NCI-H146 treated with DMSO at 0.1 percent for 48 hours (cell line): ENCODE measurements around the gene SLC5A2.

Source experiments
- DNase-seq: peaks from one replicate; lab custom pipeline; 2025; ENCODE audit not compliant: unreplicated experiment; lab: John Stamatoyannopoulos, UW

SLC5A2 gene

DNA sequence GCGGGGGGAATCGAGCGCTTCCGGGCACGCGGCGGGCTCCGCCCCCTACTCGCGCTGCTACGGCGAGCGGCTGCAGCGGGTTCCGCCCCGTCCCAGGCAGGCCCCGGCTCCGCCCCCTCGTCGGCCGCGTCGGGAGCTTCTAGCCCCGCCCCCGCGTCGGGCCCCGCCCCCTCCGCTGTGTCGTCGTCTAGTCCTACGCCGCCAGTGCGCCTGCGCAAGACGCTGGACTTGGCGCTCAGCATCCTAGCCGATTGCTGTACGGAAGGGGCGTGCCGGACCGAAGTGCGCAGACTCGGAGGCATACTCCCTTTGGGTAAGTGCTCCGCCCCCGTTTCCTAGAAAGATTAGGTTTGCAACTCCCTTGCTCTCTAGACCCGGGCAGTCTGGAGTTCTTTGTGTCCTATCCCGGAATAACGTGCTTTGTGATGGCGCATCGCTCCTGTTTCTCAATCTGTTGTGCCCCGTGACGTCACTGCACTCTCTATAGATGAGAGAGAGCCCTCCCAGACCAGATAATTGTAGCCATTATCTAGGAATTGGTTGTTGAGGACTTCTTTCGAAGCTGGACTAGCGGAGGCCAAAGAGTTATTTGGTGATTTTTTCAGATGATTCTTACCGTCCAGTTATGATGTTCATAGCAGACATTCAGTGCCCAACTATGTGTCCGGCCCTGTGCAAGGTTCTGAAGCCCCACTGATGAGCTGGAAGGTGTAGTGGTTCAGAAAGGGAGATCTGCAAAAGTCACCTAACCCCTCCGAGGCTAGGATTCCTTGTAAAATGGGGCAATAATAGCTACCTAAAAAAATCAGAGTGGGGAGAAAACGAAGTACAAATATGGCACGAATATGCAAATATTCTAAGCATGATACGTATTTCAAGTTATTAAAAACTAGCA, 23.0 kb upstream of the SLC5A2 start:
- peak; percentile 98 for DNase-seq

DNA sequence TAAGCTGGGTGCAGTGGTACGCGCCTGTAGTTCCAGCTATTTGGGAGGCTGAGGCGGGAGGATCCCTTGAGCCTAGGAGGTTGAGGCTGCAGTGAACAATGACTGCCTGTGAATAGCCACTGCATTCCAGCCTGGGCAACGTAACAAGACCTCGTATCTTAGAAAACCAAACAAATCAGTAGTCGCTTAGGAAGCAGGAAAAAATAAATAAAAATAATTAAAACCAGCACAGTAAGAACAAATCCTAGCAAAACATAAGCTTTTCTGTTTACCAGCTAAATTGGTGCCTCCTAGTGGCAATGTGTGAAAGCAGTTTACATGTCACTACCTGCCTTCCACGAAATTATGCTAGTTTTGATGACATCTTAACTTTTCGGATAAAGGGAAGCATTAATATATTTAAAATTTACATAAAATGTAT, 22.3 kb upstream of the SLC5A2 start:
- no peak for DNase-seq

DNA sequence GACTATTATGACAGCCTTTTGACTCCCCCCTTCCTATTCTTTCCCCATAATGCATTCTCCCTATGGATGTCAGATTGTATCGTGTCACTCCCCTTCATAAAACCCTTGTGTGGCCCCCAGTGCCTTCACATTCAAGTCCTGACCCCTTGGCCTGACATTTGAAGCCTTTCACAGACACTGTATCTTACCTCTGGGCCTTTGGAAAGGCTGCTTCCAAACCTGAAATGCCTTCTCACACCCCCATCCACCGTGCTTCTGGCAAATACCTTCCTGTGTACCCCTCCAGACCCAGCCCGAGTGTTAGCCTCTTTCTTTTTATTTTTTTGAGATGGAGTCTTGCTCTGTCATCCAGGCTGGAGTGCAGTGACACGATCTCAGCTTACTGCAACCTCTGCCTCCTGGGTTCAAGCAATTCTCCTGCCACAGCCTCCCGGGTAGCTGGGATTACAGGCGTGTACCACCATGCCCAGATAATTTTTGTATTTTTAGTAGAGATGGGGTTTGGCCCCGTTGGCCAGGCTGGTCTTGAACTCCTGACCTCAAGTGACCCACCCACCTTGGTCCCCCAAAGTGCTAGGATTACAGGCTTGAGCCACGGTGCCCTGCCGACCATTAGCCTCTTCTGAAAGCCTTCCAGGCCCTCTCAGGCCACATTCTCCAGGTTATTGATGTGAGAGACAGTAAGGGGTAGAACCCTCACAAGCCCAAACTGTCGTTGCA, 21.6 kb upstream of the SLC5A2 start:
- DNase-seq = no peak

DNA sequence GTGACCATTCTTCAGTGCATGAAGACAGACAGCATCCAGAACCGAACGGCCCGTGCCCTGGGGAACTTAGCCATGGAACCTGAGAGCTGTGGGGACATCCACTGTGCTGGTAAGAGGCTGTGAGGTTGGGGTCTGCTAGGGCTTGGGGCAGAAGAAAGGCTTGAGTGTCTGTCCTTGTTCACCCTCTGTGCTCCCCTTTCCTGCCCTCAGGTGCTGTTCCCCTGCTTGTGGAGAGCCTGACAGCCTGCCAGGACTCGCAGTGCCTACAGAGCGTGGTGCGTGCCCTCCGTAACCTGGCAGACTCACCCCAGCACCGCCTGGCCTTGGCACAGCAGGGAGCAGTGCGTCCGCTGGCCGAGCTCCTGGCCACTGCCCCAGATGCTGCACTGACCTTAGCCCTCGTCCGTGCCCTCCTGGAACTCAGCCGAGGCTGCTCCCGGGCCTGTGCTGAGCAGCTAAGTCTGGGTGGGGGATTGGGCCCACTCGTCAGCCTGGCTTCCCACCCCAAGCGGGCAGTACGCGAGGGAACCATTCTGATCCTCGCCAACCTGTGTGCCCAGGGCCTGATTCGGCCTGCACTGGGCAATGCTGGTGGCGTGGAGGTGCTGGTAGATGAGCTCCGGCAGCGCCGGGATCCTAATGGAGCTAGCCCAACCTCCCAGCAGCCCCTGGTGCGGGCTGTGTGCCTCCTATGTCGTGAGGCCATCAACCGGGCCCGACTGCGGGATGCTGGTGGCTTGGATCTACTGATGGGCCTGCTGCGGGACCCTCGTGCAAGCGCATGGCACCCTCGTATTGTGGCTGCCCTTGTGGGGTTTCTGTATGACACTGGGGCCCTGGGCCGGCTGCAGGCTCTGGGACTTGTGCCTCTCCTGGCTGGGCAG, 20.8 kb upstream of the SLC5A2 start:
- DNase-seq = no peak

DNA sequence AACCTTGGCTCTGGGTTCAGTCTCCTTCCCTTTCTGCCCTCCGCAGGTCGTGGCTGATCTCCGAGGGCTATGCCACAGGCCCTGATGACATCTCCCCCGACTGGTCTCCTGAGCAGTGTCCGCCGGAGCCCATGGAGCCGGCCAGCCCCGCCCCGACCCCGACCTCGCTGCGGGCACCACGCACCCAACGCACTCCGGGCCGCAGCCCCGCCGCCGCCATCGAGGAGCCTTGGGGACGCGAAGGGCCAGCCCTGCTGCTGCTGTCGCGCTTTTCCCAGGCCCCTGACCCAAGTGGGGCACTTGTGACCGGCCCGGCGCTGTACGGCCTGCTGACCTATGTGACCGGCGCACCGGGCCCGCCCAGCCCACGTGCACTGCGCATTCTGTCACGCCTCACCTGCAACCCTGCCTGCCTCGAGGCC, 18.6 kb upstream of the SLC5A2 start:
- DNase-seq = no peak

DNA sequence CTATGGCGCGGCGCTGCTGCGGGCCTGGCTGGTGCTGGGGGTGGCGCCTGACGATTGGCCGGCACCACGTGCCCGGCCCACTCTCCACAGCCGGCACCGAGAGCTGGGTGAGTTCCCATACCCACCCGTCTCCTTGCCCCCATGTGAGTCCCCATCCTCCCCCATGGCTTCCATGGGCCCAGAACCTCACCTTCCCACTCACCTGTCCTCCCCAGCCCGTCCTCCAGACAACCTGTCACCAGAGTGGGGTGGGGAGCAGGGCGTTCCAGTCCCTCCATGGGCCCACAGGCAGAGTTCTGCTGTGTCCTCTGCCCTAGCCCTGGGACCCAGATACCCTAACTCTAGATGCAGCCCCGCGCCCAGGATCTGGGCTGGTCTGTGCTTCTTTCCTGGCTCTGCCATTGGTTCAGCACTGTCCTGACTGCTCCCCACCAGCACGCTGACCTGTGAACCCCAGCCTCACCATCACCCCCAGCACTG, 18.1 kb upstream of the SLC5A2 start:
- no peak for DNase-seq

DNA sequence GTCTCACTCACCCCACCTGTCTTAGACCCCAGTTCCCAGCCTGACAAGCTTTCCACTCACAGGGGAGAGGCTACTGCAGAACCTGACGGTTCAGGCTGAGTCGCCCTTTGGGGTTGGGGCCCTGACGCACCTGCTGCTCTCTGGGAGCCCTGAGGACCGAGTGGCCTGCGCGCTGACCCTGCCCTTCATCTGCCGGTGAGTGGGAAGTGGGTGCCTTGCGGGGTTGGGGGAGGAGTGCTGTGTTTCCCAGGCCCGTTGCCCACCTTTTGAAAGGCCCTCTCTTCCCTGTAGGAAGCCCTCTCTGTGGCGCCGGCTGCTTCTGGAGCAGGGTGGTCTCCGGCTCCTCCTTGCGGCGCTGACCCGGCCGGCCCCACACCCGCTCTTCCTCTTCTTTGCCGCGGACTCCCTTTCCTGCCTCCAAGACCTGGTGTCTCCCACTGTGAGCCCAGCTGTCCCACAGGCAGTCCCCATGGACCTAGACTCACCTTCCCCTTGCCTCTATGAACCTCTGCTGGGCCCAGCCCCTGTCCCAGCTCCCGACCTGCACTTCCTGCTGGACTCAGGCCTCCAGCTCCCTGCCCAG, 17.0 kb upstream of the SLC5A2 start:
- DNase-seq = no peak

DNA sequence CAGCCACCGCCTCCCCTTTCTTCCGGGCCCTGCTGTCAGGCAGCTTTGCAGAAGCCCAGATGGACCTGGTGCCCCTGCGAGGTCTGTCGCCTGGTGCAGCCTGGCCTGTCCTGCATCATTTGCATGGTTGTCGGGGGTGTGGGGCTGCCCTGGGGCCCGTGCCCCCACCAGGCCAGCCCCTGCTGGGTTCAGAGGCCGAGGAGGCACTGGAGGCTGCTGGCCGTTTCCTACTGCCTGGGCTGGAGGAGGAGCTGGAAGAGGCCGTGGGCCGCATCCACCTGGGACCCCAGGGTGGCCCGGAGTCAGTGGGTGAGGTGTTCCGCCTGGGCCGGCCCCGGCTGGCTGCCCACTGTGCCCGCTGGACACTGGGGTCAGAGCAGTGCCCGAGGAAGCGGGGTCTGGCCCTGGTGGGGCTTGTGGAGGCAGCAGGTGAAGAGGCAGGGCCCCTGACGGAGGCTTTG, 16.5 kb upstream of the SLC5A2 start:
- DNase-seq = no peak

DNA sequence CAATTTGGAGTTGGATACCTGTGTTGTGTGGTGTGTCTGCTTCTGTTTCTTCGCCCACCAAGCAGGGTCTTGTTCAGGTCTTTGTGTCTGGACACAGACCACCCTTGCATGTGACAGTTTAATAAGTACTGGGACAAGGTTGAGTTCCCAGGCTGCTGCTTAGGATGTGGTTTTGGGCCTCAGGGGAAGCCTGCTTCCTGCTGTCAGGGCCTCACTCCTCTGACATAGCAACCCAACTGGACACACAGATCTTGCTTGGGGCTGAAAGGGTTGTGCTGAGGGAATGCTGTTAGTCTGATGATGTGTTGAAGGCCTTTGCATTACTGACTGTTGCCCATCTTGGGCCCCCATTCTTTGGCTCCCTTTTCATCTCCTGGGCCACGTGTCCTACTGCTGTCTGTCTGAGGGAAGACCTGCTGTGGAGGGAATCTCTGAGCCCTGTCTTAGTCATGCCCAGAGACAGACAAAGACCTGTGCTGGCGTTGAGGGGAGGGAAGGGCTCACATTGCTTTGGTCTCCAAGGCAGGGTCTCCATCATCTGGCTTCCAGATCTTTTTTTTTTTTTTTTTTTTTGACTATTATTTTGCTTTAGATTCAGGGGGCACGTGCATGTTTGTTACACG, 15.7 kb upstream of the SLC5A2 start:
- DNase-seq = no peak

DNA sequence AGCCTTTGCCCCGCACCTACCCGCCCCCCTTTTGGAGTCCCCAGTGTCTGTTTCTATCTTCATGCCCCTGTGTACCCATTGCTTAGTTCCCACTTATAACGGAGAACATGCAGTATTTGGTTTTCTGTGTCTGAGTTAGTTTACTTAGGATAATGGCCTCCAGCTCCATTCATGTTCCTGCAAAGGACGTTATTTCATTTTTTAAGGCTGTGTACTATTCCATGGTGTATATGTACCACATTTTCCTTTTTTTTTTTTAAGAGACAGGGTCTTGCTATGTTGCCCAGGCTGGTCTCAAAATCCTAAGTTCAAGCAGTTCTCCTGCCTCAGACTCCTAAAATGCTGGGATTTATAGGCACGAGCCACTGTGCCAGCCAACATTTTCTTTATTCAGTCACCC, 15.1 kb upstream of the SLC5A2 start:
- no peak for DNase-seq

DNA sequence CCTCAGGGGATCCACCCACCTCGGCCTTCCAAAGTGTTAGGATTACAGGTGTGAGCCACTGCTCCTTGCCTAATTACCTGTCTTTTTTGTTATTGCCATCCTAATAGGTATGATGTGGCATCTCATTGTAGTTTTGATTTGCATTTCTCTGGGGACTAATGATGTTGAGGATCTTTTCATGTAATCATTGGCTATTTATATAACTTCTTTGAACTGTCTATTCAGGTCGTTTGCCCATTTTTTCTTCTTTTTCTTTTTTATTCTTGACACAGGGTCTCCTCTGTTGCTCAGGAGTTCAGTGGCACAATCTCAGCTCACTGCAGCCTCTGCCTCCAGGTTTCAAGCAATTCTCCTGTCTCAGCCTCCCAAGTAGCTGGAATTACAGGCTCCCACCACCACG, 12.3 kb upstream of the SLC5A2 start:
- no peak for DNase-seq

DNA sequence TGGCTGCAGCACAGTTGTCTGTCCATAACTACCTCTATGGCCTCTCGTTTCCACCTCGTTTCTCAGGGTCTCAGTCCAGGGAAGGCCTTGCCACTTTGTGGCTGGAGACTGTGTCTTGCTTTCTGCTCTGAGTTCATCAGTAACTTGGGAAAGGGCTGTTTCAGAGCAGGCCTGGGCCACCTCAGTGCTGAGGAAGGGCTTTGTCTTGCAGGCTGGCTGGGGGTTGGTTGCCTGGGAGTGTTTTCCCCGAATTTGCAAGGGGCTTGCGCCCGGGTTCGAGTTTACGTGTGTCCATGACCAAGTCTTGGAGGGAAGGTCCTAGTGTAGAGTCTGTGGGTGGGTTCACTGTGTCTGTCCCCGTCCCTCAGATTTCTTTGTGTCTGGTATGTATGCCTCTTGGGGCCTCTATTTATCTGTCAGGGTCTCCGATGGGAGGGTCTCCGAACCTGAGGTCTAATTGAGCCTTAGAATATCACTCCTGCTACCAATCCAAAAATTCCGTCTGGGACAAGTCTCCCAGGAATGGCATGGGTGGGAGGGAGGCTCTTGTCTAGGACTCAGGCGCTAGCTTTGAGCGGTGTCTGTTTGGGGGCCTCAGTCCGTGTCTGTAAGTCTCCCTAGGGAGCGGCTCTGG, 11.6 kb upstream of the SLC5A2 start:
- no peak for DNase-seq

DNA sequence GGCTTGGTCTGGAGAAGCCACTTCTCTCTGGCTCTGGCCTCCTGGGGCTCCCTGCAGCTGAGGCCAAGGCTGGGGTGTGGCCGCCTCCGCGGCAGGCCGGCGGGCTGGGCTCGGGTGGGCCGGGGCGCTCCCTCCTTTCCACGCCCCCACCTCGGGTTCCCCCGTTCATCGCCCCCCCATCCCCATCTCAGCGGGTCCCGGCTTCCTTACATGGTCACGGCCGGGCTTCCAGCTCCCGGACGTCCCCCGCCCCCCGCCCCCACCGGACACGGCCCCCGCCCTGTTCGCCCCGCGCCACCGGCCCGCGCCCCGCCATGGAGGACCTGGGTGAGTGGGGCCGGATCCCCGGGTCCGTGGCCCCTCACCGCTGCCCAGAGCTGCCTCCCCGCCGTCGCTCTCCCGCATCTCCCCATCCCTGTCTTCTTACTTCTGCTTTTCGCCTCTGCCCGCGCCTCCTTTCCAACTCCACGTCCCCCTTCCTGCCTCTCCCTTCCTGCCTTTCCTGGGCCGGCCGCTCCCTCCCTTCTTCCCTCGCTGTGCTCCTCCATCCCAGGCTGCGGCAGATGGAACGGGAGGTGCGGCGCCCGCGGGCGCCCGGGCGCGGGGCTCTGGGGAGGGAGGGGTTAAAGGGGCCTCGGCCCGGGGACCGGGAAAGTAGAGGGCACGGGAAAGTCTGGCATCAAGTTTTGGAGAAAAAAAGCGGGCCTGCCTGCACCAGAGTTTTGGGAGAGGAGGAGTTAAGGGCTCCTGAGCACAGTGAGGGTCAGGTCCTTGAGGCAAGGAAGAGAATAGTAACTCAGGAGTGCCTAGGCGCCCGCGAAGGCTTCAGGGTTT, 10.8 kb upstream of the SLC5A2 start, which contains the start of gene TGFB1I1:
Gene TGFB1I1, plus strand, starts transcription at position 278 of the 834 bp plus-strand sequence. Its CDS starts 37 bp downstream, at position 315.
- peak; percentile 15 for DNase-seq

DNA sequence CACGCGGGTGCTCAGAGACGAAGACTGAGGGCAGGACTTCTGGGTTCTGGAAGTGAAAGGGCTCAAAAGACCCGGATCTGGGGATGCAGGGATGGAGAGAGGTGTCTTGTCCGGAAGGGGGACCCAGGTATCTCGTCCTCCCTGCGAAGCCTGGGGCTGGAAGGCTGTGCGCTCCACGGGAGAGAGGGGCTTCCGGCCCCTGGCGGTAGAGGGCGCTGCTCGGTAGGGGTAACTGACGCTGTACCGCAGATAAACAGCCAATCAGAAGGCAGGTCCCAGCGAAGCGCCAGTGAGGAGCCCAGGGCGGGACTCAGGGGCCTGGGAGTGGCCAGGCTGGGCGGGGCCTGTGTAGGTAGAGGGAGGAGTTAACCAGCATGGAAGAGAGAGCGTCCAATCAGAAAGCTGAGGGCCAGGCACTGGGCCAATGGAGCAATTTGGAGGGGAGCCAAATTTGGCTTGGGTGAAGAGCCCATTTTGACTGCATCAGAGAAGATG, 10.2 kb upstream of the SLC5A2 start:
- DNase-seq = peak; percentile 64

DNA sequence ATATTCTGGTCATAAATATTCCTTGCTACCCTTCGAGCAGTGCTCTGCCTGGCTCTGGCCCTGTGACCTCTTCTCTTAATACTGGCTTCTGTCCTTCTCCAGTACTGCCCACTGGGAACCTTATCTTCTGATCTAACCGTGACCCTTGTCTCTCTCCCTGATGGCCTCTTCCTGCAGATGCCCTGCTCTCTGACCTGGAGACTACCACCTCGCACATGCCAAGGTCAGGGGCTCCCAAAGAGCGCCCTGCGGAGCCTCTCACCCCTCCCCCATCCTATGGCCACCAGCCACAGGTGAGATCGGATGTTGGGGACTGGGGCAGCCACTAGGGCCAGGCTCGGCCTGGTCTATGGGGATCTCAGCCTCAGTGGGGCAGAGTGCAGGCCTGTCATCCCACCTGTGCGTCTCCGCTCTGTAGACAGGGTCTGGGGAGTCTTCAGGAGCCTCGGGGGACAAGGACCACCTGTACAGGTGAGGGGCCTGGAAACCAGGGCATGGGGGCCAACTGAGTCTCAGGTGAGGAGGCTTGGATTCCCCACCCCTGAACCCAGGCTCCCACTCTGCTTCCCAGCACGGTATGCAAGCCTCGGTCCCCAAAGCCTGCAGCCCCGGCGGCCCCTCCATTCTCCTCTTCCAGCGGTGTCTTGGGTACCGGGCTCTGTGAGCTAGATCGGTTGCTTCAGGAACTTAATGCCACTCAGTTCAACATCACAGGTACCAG, 9.5 kb upstream of the SLC5A2 start:
- DNase-seq = no peak

DNA sequence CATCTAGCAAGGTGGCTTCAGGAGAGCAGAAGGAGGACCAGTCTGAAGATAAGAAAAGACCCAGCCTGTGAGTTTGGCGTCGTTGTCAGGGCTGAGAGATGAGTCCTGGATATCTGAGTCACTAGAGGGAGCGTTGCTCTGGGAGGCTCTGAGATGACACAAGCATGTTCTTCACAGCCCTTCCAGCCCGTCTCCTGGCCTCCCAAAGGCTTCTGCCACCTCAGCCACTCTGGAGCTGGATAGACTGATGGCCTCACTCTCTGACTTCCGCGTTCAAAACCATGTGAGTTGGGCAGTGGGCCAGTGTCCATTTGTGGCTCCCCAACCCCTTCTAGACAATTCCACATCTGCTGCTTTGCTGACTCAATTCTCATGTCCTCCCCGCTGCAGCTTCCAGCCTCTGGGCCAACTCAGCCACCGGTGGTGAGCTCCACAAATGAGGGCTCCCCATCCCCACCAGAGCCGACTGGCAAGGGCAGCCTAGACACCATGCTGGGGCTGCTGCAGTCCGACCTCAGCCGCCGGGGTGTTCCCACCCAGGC, 8.7 kb upstream of the SLC5A2 start:
- DNase-seq = no peak
